T-helper 1 cell treated with Interleukin-12 subunit alpha and Interleukin-12 subunit beta and Interleukin-4 antibody, amounts not matched to agents 30 μg/mL and 1 μg/mL, for 36 hours (primary cell): ENCODE measurements around the gene FSD1.
A peak's percentile ranks its signal among the peaks of the same experiment; 100 is the strongest.
"Not testable (repeated sequence)": the region's sequence is repeated elsewhere in the genome, so short reads cannot be mapped to it uniquely, and the experiment has no call there.

Experiments used
- H3K27ac Mint-ChIP-seq: one replicate; pipeline ENCODE4 v1.8.0; 2021; ENCODE audit warnings: mild to moderate bottlenecking, mixed read lengths
- H3K27me3 Mint-ChIP-seq: one replicate; pipeline ENCODE4 v1.8.0; 2021; ENCODE audit warnings: low read depth, mixed read lengths
- H3K36me3 Mint-ChIP-seq: one replicate; pipeline ENCODE4 v1.8.0; 2021; ENCODE audit warnings: low read depth, mixed read lengths
- H3K4me1 Mint-ChIP-seq: one replicate; pipeline ENCODE4 v1.8.0; 2021; ENCODE audit warnings: low read depth, mixed read lengths
- H3K4me3 Mint-ChIP-seq: one replicate; pipeline ENCODE4 v1.8.0; 2021; ENCODE audit warnings: mild to moderate bottlenecking, moderate library complexity, mixed read lengths
- H3K9me3 Mint-ChIP-seq: one replicate; pipeline ENCODE4 v1.8.0; 2021; ENCODE audit warnings: mixed read lengths

FSD1 gene

GRCh38 chr19:4319067-4319718 lies 14.8 kb downstream of the FSD1 start:
- peak overlapping the region; percentile 2 for H3K27ac Mint-ChIP-seq
- H3K27me3 Mint-ChIP-seq = no peaks in the 10 kb centered on the region
- H3K4me3 Mint-ChIP-seq = no peak overlapping the region
- H3K36me3 Mint-ChIP-seq = peaks cover 24% of the 10 kb centered on the region
- H3K4me1 Mint-ChIP-seq = no peaks in the 10 kb centered on the region
- H3K9me3 Mint-ChIP-seq = peaks cover 24% of the 10 kb centered on the region

GRCh38 chr19:4320419-4320818 lies 16.0 kb downstream of the FSD1 start:
- H3K4me1 Mint-ChIP-seq = no peaks in the 10 kb centered on the region
- no peak overlapping the region for H3K27ac Mint-ChIP-seq
- H3K4me3 Mint-ChIP-seq = no peak overlapping the region
- peaks cover 24% of the 10 kb centered on the region for H3K9me3 Mint-ChIP-seq
- no peaks in the 10 kb centered on the region for H3K27me3 Mint-ChIP-seq
- peaks cover 24% of the 10 kb centered on the region for H3K36me3 Mint-ChIP-seq

- no peak overlapping the region for H3K27ac Mint-ChIP-seq
- H3K4me1 Mint-ChIP-seq = peaks cover 14% of the 10 kb centered on the region
- H3K9me3 Mint-ChIP-seq = peaks cover 24% of the 10 kb centered on the region
- H3K27me3 Mint-ChIP-seq = peaks cover 4% of the 10 kb centered on the region
- H3K4me3 Mint-ChIP-seq = no peak overlapping the region
- H3K36me3 Mint-ChIP-seq = peaks cover 20% of the 10 kb centered on the region
These were observed 18.7 kb downstream of the FSD1 start for GRCh38 chr19:4322942-4323665.

- Mint-ChIP-seq H3K4me3 (no peak overlapping the region), H3K4me1 (peaks cover 14% of the 10 kb centered on the region), H3K27me3 (peaks cover 4% of the 10 kb centered on the region), H3K9me3 (peaks cover 23% of the 10 kb centered on the region), H3K36me3 (peaks cover 15% of the 10 kb centered on the region), H3K27ac (no peak overlapping the region)
These were observed 19.3 kb downstream of the FSD1 start for GRCh38 chr19:4323692-4324091.

GRCh38 chr19:4324228-4324627 lies 19.8 kb downstream of the FSD1 start:
- peaks cover 18% of the 10 kb centered on the region for H3K9me3 Mint-ChIP-seq
- no peak overlapping the region for H3K27ac Mint-ChIP-seq
- H3K4me3 Mint-ChIP-seq = no peak overlapping the region
- peaks cover 4% of the 10 kb centered on the region for H3K27me3 Mint-ChIP-seq
- peaks cover 12% of the 10 kb centered on the region for H3K36me3 Mint-ChIP-seq
- peaks cover 14% of the 10 kb centered on the region for H3K4me1 Mint-ChIP-seq

GRCh38 chr19:4326215-4326836 lies 21.9 kb downstream of the FSD1 start:
- Mint-ChIP-seq H3K4me1 (peaks cover 14% of the 10 kb centered on the region), H3K27me3 (peaks cover 4% of the 10 kb centered on the region), H3K27ac (no peak overlapping the region), H3K9me3 (no peaks in the 10 kb centered on the region), H3K36me3 (peaks cover 2% of the 10 kb centered on the region), H3K4me3 (peak overlapping the region; percentile 42)

GRCh38 chr19:4326837-4327251 lies 22.4 kb downstream of the FSD1 start:
- peak overlapping the region; percentile 79 for H3K4me3 Mint-ChIP-seq
- peaks cover 14% of the 10 kb centered on the region for H3K4me1 Mint-ChIP-seq
- no peak overlapping the region for H3K27ac Mint-ChIP-seq
- H3K9me3 Mint-ChIP-seq = no peaks in the 10 kb centered on the region
- peaks cover 4% of the 10 kb centered on the region for H3K27me3 Mint-ChIP-seq
- H3K36me3 Mint-ChIP-seq = peaks cover 2% of the 10 kb centered on the region

- Mint-ChIP-seq H3K4me3 (peak overlapping the region; percentile 79), H3K27me3 (peaks cover 4% of the 10 kb centered on the region), H3K9me3 (no peaks in the 10 kb centered on the region), H3K4me1 (peaks cover 14% of the 10 kb centered on the region), H3K27ac (peak overlapping the region; percentile 70), H3K36me3 (peaks cover 2% of the 10 kb centered on the region)
These were observed 23.0 kb downstream of the FSD1 start for GRCh38 chr19:4327252-4327876.

- peaks cover 4% of the 10 kb centered on the region for H3K27me3 Mint-ChIP-seq
- H3K36me3 Mint-ChIP-seq = peaks cover 2% of the 10 kb centered on the region
- H3K4me1 Mint-ChIP-seq = peaks cover 14% of the 10 kb centered on the region
- no peaks in the 10 kb centered on the region for H3K9me3 Mint-ChIP-seq
- H3K27ac Mint-ChIP-seq = peak overlapping the region; percentile 70
- peak overlapping the region; percentile 79 for H3K4me3 Mint-ChIP-seq
These were observed 23.5 kb downstream of the FSD1 start for GRCh38 chr19:4327877-4328242.

- H3K27ac Mint-ChIP-seq = peak overlapping the region; percentile 82
- H3K4me3 Mint-ChIP-seq = peak overlapping the region; percentile 79
- H3K36me3 Mint-ChIP-seq = peaks cover 2% of the 10 kb centered on the region
- peaks cover 14% of the 10 kb centered on the region for H3K4me1 Mint-ChIP-seq
- peaks cover 4% of the 10 kb centered on the region for H3K27me3 Mint-ChIP-seq
- H3K9me3 Mint-ChIP-seq = no peaks in the 10 kb centered on the region
These were observed 24.0 kb downstream of the FSD1 start for GRCh38 chr19:4328243-4328990.

GRCh38 chr19:4328991-4329681 lies 24.7 kb downstream of the FSD1 start:
- H3K9me3 Mint-ChIP-seq, H3K36me3 Mint-ChIP-seq, H3K27me3 Mint-ChIP-seq: not testable (repeated sequence)
- peaks cover 14% of the 10 kb centered on the region for H3K4me1 Mint-ChIP-seq
- H3K4me3 Mint-ChIP-seq = peak overlapping the region; percentile 79
- H3K27ac Mint-ChIP-seq = peak overlapping the region; percentile 82

- peaks cover 8% of the 10 kb centered on the region for H3K9me3 Mint-ChIP-seq
- H3K4me3 Mint-ChIP-seq = no peak overlapping the region
- peaks cover 14% of the 10 kb centered on the region for H3K4me1 Mint-ChIP-seq
- peaks cover 4% of the 10 kb centered on the region for H3K27me3 Mint-ChIP-seq
- no peak overlapping the region for H3K27ac Mint-ChIP-seq
- H3K36me3 Mint-ChIP-seq = peaks cover 6% of the 10 kb centered on the region
These were observed 25.5 kb downstream of the FSD1 start for GRCh38 chr19:4329858-4330257.

GRCh38 chr19:4334929-4335570 lies 30.7 kb downstream of the FSD1 start:
- Mint-ChIP-seq H3K27ac (no peak overlapping the region), H3K9me3 (peaks cover 14% of the 10 kb centered on the region), H3K4me3 (no peak overlapping the region)

More at GRCh38 chr19:4334929-4335570, 30.7 kb downstream of the FSD1 start:
- H3K27me3 Mint-ChIP-seq = no peaks in the 10 kb centered on the region
- H3K4me1 Mint-ChIP-seq = peaks cover 16% of the 10 kb centered on the region
- peaks cover 9% of the 10 kb centered on the region for H3K36me3 Mint-ChIP-seq
